GM12878 (cell line): ENCODE results near the gene CRAMP1. TPM values are rescaled to one million over a fixed set of nuclear protein-coding genes. Genes with fewer than 3 reads are reported as not detected.

Experiments used
- ASH2L ChIP-seq: fragments of 300-600, 200-600 bp; sonication (generic); IDR thresholded peaks from 2 replicates; pipeline ENCODE4 v1.6.1; 2017; ENCODE audit warnings: low read depth, mild to moderate bottlenecking, borderline replicate concordance
- BHLHE40 ChIP-seq, 2 experiments: fragments of 450-650 bp in 1 of 2; IDR thresholded peaks; 2 replicates each; pipeline ENCODE4 v1.6.1; 2011 to 2017; ENCODE audit warnings: low read depth in 2 of 2, borderline replicate concordance in 1 of 2, improper control_type of control experiment in 1 of 2, low read length in 1 of 2, mild to moderate bottlenecking in 1 of 2
- BMI1 ChIP-seq: fragments of 450-650 bp; IDR thresholded peaks from 2 replicates; pipeline ENCODE4 v1.6.1; 2016; ENCODE audit warnings: mild to moderate bottlenecking, moderate library complexity, borderline replicate concordance
- CBFB ChIP-seq: IDR thresholded peaks from 2 replicates; pipeline ENCODE4 v1.6.1; 2016; ENCODE audit warnings: antibody characterized with exemption, low read depth
- CHD4 ChIP-seq: fragments of 200-600 bp; sonication (generic); IDR thresholded peaks from 2 replicates; pipeline ENCODE4 v1.6.1; 2016; ENCODE audit warnings: mild to moderate bottlenecking
- CREB1 ChIP-seq: IDR thresholded peaks from 2 replicates; pipeline ENCODE4 v1.6.1; 2012; ENCODE audit warnings: low read depth, mild to moderate bottlenecking, inconsistent platforms
- CREM ChIP-seq: IDR thresholded peaks from 2 replicates; pipeline ENCODE4 v1.6.1; 2014; ENCODE audit warnings: antibody characterized with exemption, low read depth
- DPF2 ChIP-seq: fragments of 450-650 bp; IDR thresholded peaks from 2 replicates; pipeline ENCODE4 v1.6.1; 2017; ENCODE audit warnings: mild to moderate bottlenecking
- EGR1 ChIP-seq, 2 experiments: IDR thresholded peaks; 1 replicate in 1 of 2; 2 replicates in 1 of 2; pipeline ENCODE4 v1.6.1; 2011 to 2012; ENCODE audit warnings: low read depth in 2 of 2, low read length in 2 of 2, borderline replicate concordance in 1 of 2, mild to moderate bottlenecking in 1 of 2, moderate library complexity in 1 of 2
- FOS ChIP-seq: IDR thresholded peaks from 3 replicates; pipeline ENCODE4 v1.6.1; 2011; ENCODE audit warnings: borderline replicate concordance; ENCODE audit not compliant: insufficient read length; ENCODE audit errors: extremely low read depth
- GATAD2B ChIP-seq: fragments of 450-650 bp; conservative IDR thresholded peaks from 2 replicates; pipeline ENCODE4 v1.6.1; 2017; ENCODE audit warnings: low read depth, mild to moderate bottlenecking, moderate library complexity
- HCFC1 ChIP-seq: fragments of 150-350 bp; IDR thresholded peaks from 2 replicates; pipeline ENCODE4 v1.6.1; 2014; ENCODE audit warnings: low read length
- HDGF ChIP-seq: fragments of 450-650 bp; IDR thresholded peaks from 2 replicates; pipeline ENCODE4 v1.6.1; 2016; ENCODE audit warnings: antibody characterized with exemption
- HSF1 ChIP-seq: fragments of 150-350 bp; IDR thresholded peaks from 2 replicates; pipeline ENCODE4 v1.6.1; 2014; ENCODE audit warnings: mild to moderate bottlenecking, low read depth, low read length
- IKZF1 ChIP-seq: fragments of 450-650 bp; conservative IDR thresholded peaks from 2 replicates; pipeline ENCODE4 v1.6.1; 2017; ENCODE audit warnings: antibody characterized with exemption, mild to moderate bottlenecking
- MTA2 ChIP-seq: fragments of 450-650 bp; IDR thresholded peaks from 2 replicates; pipeline ENCODE4 v1.6.1; 2016; ENCODE audit warnings: low read depth, mild to moderate bottlenecking, moderate library complexity
- MXI1 ChIP-seq: fragments of 150-350 bp; IDR thresholded peaks from 2 replicates; pipeline ENCODE4 v1.6.1; 2011; ENCODE audit warnings: low read depth, mild to moderate bottlenecking, inconsistent platforms, low read length, improper control_type of control experiment
- NR2C2 ChIP-seq: IDR thresholded peaks from 2 replicates; pipeline ENCODE4 v1.6.1; 2011; ENCODE audit warnings: borderline replicate concordance, low read depth; ENCODE audit not compliant: control insufficient read depth, insufficient read length
- POU2F2 ChIP-seq: IDR thresholded peaks from 3 replicates; pipeline ENCODE4 v1.6.1; 2011; ENCODE audit warnings: low read depth, mild to moderate bottlenecking, low read length, borderline replicate concordance
- RAD51 ChIP-seq: fragments of 450-650 bp; IDR thresholded peaks from 2 replicates; pipeline ENCODE4 v1.6.1; 2016; ENCODE audit warnings: moderate library complexity, mild to moderate bottlenecking, inconsistent platforms
- RBBP5 ChIP-seq: fragments of 200-600 bp; sonication (generic); conservative IDR thresholded peaks from 2 replicates; pipeline ENCODE4 v1.6.1; 2016
- RCOR1 ChIP-seq: conservative IDR thresholded peaks from 2 replicates; pipeline ENCODE4 v1.6.1; 2012; ENCODE audit warnings: low read depth, low read length, improper control_type of control experiment
- SMARCA5 ChIP-seq: fragments of 450-650 bp; IDR thresholded peaks from 2 replicates; pipeline ENCODE4 v1.6.1; 2017; ENCODE audit warnings: mild to moderate bottlenecking
- TCF12 ChIP-seq: IDR thresholded peaks from 2 replicates; pipeline ENCODE4 v1.6.1; 2011; ENCODE audit warnings: low read depth, mild to moderate bottlenecking, low read length
- ZBED1 ChIP-seq: IDR thresholded peaks from 2 replicates; pipeline ENCODE4 v1.6.1; 2016; ENCODE audit warnings: borderline replicate concordance
- ZBTB33 ChIP-seq: fragments of 450-650 bp; IDR thresholded peaks from 2 replicates; pipeline ENCODE4 v1.6.1; 2017; ENCODE audit warnings: mild to moderate bottlenecking
- ZNF24 ChIP-seq: fragments of 450-650 bp; IDR thresholded peaks from 2 replicates; pipeline ENCODE4 v1.6.1; 2017; ENCODE audit warnings: antibody characterized with exemption, mild to moderate bottlenecking
- ZNF687 ChIP-seq: fragments of 450-650 bp; IDR thresholded peaks from 2 replicates; pipeline ENCODE4 v1.6.1; 2017; ENCODE audit warnings: mild to moderate bottlenecking, moderate library complexity
- polyA plus RNA-seq, 11 experiments: library from polyadenylated mRNA; depleted of rRNA in 4 of 11; unstranded in 6 of 11; stranded (reverse) in 5 of 11; fragments of >200 nt; fragmentation: Nextera tagmentation in 4 of 11; fragmentation: Illumina TruSeq in 1 of 11; extraction: Ambion mirVana in 4 of 11; extraction: Trizol in 1 of 11; gene quantifications; 1 replicate in 1 of 11; 2 replicates in 10 of 11; pipeline versions ENCODE4 v1.2.1 to v1.2.3, GENCODE V29; 2011 to 2016; ENCODE audit warnings: inconsistent platforms in 2 of 11, missing spikeins in 2 of 11, low read depth in 1 of 11
- total RNA-seq, 4 experiments: library from RNA; depleted of rRNA in 3 of 4; stranded (reverse); fragments of >200 nt in 3 of 4; fragmentation: Illumina TruSeq in 1 of 4; extraction: Trizol in 1 of 4; gene quantifications; 2 replicates each; pipeline versions ENCODE4 v1.2.1 to v1.2.3, GENCODE V29; 2013 to 2021

Gene CRAMP1
- total and polyA plus RNA-seq, 10 of the 15 experiments (the other 5 are each of a cell fraction or from before 2014, with no cell fraction given) = 0.37 to 9.8 (median 3.9) TPM

- TF ChIP-seq BHLHE40 (IDR thresholded peaks at IDR 0.05; ENCODE audit: borderline replicate concordance in 1 of 2, low read depth in 2 of 2, low read length in 1 of 2) (peak in 1 of 2 experiments; percentile 18; a peak in 1 of 4 replicates), BMI1 (no peak), SMARCA5 (no peak), CBFB (no peak), RCOR1 (no peak), HSF1 (no peak), MXI1 (no peak), HCFC1 (no peak), ZNF24 (no peak), CHD4 (no peak), RAD51 (no peak), DPF2 (no peak), FOS (no peak), CREB1 (peak; percentile 56; the same call in 1 of the 2 replicates), POU2F2 (peak; percentile 96; the same call in 2 of the 3 replicates), RBBP5 (no peak), ZNF687 (no peak), NR2C2 (no peak), HDGF (peak; percentile 17; the same call in 1 of the 2 replicates), ZBED1 (no peak), GATAD2B (no peak), TCF12 (no peak), CREM (peak; percentile 18; the same call in 1 of the 2 replicates), IKZF1 (no peak), EGR1 (IDR thresholded peaks at IDR 0.05; ENCODE audit: borderline replicate concordance in 1 of 2, low read depth in 2 of 2, low read length in 2 of 2) (no peak), MTA2 (no peak), ZBTB33 (no peak), ASH2L (0 out of 2 replicates have a peak, but pooled peaks have one; percentile 37)
Observed at GRCh38 chr16:1713933-1714332, 101.8 kb downstream of the CRAMP1 start (continued).
